B cell (primary cell): Measurements from ENCODE around the gene POLR1C. TPM values are rescaled to one million over a fixed set of nuclear protein-coding genes. Genes with fewer than 3 reads are reported as not detected.
"Not testable (repeated sequence)": the region's sequence is repeated elsewhere in the genome, so short reads cannot be mapped to it uniquely, and the experiment has no call there.

Experiments
- ATAC-seq: fragments of 200-7000 bp; cut with Tn5 transposase; one replicate; pipeline ENCODE4 v1.10.0; 2021; ENCODE audit warnings: low read depth, mild to moderate bottlenecking, moderate number of reproducible peaks, moderate library complexity
- CTCF ChIA-PET: fragments of 350-600 bp; sonication (Branson Sonifier 250); formaldehyde crosslinking; loops from one replicate; lab custom pipeline; 2021; ENCODE audit warnings: antibody characterized with exemption, inconsistent platforms; lab: Charles Lee
- POLR2A ChIA-PET: fragments of 350-600 bp; sonication (Branson Sonifier 250); formaldehyde crosslinking; loops from one replicate; lab custom pipeline; 2021; ENCODE audit warnings: antibody characterized with exemption; lab: Charles Lee
- DNase-seq: peaks from one replicate; pipeline ENCODE4 v3.0.0; 2013
- H2AFZ ChIP-seq: 2 replicates; pipeline ENCODE4 v1.6.1; 2012; ENCODE audit warnings: mild to moderate bottlenecking, low read depth, low read length; ENCODE audit not compliant: insufficient read depth, poor library complexity, severe bottlenecking
- H3K27ac ChIP-seq, 2 donors: 1 replicate in 1 of 2; 2 replicates in 1 of 2; pipeline ENCODE4 v1.5.1; 2012 to 2013; ENCODE audit warnings: low read length in 2 of 2, mild to moderate bottlenecking in 2 of 2, moderate library complexity in 1 of 2
- H3K27me3 ChIP-seq, 4 experiments: fragments of 200-600 bp in 1 of 4; sonication (generic) in 1 of 4; replicated peaks in 1 of 4; 1 replicate in 2 of 4; 2 replicates in 2 of 4; pipeline versions ENCODE4 v1.6.1 to v1.7.0; 2013 to 2016; ENCODE audit warnings: low read length in 3 of 4, mild to moderate bottlenecking in 2 of 4, mixed read lengths in 1 of 4, moderate library complexity in 1 of 4; ENCODE audit not compliant: insufficient read depth in 4 of 4, control insufficient read depth in 3 of 4; ENCODE audit errors: control extremely low read depth in 1 of 4
- H3K36me3 ChIP-seq, 2 experiments: replicated peaks in 1 of 2; 1 replicate in 1 of 2; 2 replicates in 1 of 2; pipeline versions ENCODE4 v1.6.1 to v1.7.1; 2013; ENCODE audit warnings: low read length in 1 of 2; ENCODE audit not compliant: insufficient read depth in 2 of 2, control insufficient read depth in 1 of 2; ENCODE audit errors: control extremely low read depth in 1 of 2, extremely low read depth in 1 of 2
- H3K4me1 ChIP-seq, 2 donors: fragments of 200-600 bp in 1 of 2; sonication (generic) in 1 of 2; 1 replicate in 1 of 2; 2 replicates in 1 of 2; pipeline versions ENCODE4 v1.5.1 to v1.6.1; 2013 to 2017; ENCODE audit warnings: low read length in 2 of 2; ENCODE audit not compliant: control insufficient read depth in 2 of 2, insufficient read depth in 2 of 2
- H3K4me2 ChIP-seq: replicated peaks from 2 replicates; pipeline ENCODE3; 2012; ENCODE audit warnings: mild to moderate bottlenecking, low read depth, low read length; ENCODE audit not compliant: poor library complexity, severe bottlenecking
- H3K4me3 ChIP-seq, 5 experiments: fragments of 200-600 bp in 1 of 5; sonication (generic) in 1 of 5; 1 replicate in 3 of 5; 2 replicates in 2 of 5; pipeline versions ENCODE4 v1.5.1 to v1.7.0; 2011 to 2016; ENCODE audit warnings: low read length in 4 of 5, mild to moderate bottlenecking in 4 of 5, low read depth in 2 of 5, control low read depth in 1 of 5, moderate library complexity in 1 of 5; ENCODE audit not compliant: insufficient read depth in 1 of 5; ENCODE audit errors: control extremely low read depth in 1 of 5, extremely low read depth in 1 of 5
- H3K79me2 ChIP-seq: fragments of 200-600 bp; sonication (generic); one replicate; pipeline ENCODE4 v1.6.0; 2016; ENCODE audit warnings: low read length; ENCODE audit not compliant: control insufficient read depth, insufficient read depth
- H3K9ac ChIP-seq: fragments of 200-600 bp; sonication (generic); 2 replicates; pipeline ENCODE4 v1.6.1; 2017; ENCODE audit warnings: mild to moderate bottlenecking, low read length, moderate library complexity
- H3K9me3 ChIP-seq, 3 donors: one replicate each; pipeline versions ENCODE4 v1.6.1 to v1.7.1; 2013; ENCODE audit warnings: low read length in 2 of 3; ENCODE audit not compliant: control insufficient read depth in 2 of 3, insufficient read depth in 1 of 3; ENCODE audit errors: control extremely low read depth in 1 of 3
- H4K20me1 ChIP-seq: 2 replicates; pipeline ENCODE4 v1.6.0; 2012; ENCODE audit warnings: mild to moderate bottlenecking, low read length; ENCODE audit not compliant: insufficient read depth, control insufficient read depth, poor library complexity, severe bottlenecking
- H3K27ac Mint-ChIP-seq: one replicate; pipeline ENCODE4 v1.8.0; 2021; ENCODE audit warnings: mixed read lengths
- H3K27me3 Mint-ChIP-seq: one replicate; pipeline ENCODE4 v1.8.0; 2021; ENCODE audit warnings: mixed read lengths
- H3K4me1 Mint-ChIP-seq: one replicate; pipeline ENCODE4 v1.8.0; 2021; ENCODE audit warnings: mixed read lengths
- H3K4me3 Mint-ChIP-seq: one replicate; pipeline ENCODE4 v1.8.0; 2021; ENCODE audit warnings: mixed read lengths
- H3K9me3 Mint-ChIP-seq: one replicate; pipeline ENCODE4 v1.8.0; 2022; ENCODE audit warnings: mixed read lengths; ENCODE audit not compliant: insufficient read depth
- CTCF ChIP-seq: fragments of 200-600 bp; IDR thresholded peaks from one replicate; pipeline ENCODE4 v1.8.0; 2022; ENCODE audit warnings: antibody characterized with exemption, mild to moderate bottlenecking
- WGBS: methylation state at CpG from one replicate; pipeline ENCODE4 v1.1.5; 2013; ENCODE audit warnings: missing lambda C conversion rate; ENCODE audit not compliant: insufficient coverage; 5-methylcytosine and 5-hydroxymethylcytosine counted together
- intact Hi-C: fragments of 100-400 bp; cut with micrococcal nuclease; formaldehyde crosslinking; loops from one replicate; pipeline ENCODE4 v1.10.0; 2022
- polyA minus RNA-seq: library from RNA; depleted of rRNA, polyadenylated mRNA; stranded (reverse); fragments of >200 nt; gene quantifications from 2 replicates; pipeline ENCODE4 v1.2.3, GENCODE V29; 2012
- polyA plus RNA-seq: library from polyadenylated mRNA; depleted of rRNA; stranded (reverse); fragments of >200 nt; gene quantifications from 2 replicates; pipeline ENCODE4 v1.2.3, GENCODE V29; 2012
- total RNA-seq, 2 donors: library from RNA; stranded (reverse); fragments of 120-200 nt in 1 of 2; gene quantifications; 1 replicate in 1 of 2; 2 replicates in 1 of 2; pipeline versions ENCODE4 v1.2.3 to v1.2.4, GENCODE V29; 2013 to 2022

The POLR1C gene
- total RNA-seq, result 42.0 and 43.3 TPM in 2 replicates
- 23.0 TPM for total RNA-seq (2013)
- 21.4 and 26.9 TPM in 2 replicates for polyA plus RNA-seq
- 13.7 and 19.7 TPM in 2 replicates for polyA minus RNA-seq

- peaks cover 4 to 62% of the 10 kb centered on the region in 2 experiments for H3K36me3 ChIP-seq
Measured at GRCh38 chr6:43516697-43517504, at the start of gene POLR1C, which contains the start of gene YIPF3. Gene POLR1C, plus strand, starts transcription at chr6:43517089. Its CDS starts 21 bp downstream, at chr6:43517110. Gene YIPF3, minus strand, starts transcription at chr6:43516926. Its CDS starts 119 bp downstream, at chr6:43516807.

GRCh38 chr6:43467265-43467664 lies 49.6 kb upstream of the POLR1C start:
- 75% methylated on average over 2 of the region's 5 CpGs for WGBS
- CTCF ChIA-PET, ATAC-seq: not testable (repeated sequence)

More at GRCh38 chr6:43516697-43517504, at the start of gene POLR1C, which contains the start of gene YIPF3:
- TF ChIP-seq CTCF, result no peak
- Histone ChIP-seq H3K4me3 (peak within 1 kb of the TSS; percentile 78 to 98 (median 91)), H2AFZ (peak within 1 kb of the TSS; percentile 90), H3K9ac (peak within 1 kb of the TSS; percentile 97), H3K4me1 (peaks cover 28 to 36% of the 10 kb centered on the region in 2 donors), H3K27ac (peak within 1 kb of the TSS; percentile 65 to 91), H3K27me3 (no peaks in the 10 kb centered on the region), H3K9me3 (no peaks in the 10 kb centered on the region), H4K20me1 (peaks cover 23% of the 10 kb centered on the region), H3K4me2 (peak within 1 kb of the TSS; percentile 94), H3K79me2 (peaks cover 49% of the 10 kb centered on the region)
- H3K4me1 Mint-ChIP-seq, result peaks cover 27% of the 10 kb centered on the region
- under 1% methylated on average over 57 of the region's 57 CpGs for WGBS
- peak; percentile 96 for ATAC-seq
- ChIA-PET CTCF (interaction anchor here (0.9 to 3.9 kb wide), 3 partner anchors 10 to 253 kb away, joined by 3 to 32 read pairs (median 3); no protein-coding TSS in a partner anchor), POLR2A (interaction anchor here (0.6 to 1.3 kb wide), 3 partner anchors 90 to 1782 kb away, joined by 3 to 6 read pairs (median 5); partner anchors contain the start of genes ABCC10 and GTPBP2)
- H3K27me3 Mint-ChIP-seq, result no peaks in the 10 kb centered on the region
- H3K4me3 Mint-ChIP-seq, result no peak within 1 kb of the TSS
- intact Hi-C loops, result loop anchor here (1.0 to 10.0 kb wide), 7 partner anchors 40 to 592 kb away; partner anchors contain the start of genes ABCC10, CNPY3, GTPBP2 and POLH
- peak; percentile 97 for DNase-seq
- no peaks in the 10 kb centered on the region for H3K9me3 Mint-ChIP-seq
- no peak within 1 kb of the TSS for H3K27ac Mint-ChIP-seq

More at GRCh38 chr6:43467265-43467664, 49.6 kb upstream of the POLR1C start:
- H3K79me2 ChIP-seq, H3K36me3 ChIP-seq, H3K4me2 ChIP-seq, H2AFZ ChIP-seq, DNase-seq, H3K4me1 ChIP-seq, H3K9me3 Mint-ChIP-seq, H3K9me3 ChIP-seq, H3K27ac Mint-ChIP-seq, H3K4me3 Mint-ChIP-seq, POLR2A ChIA-PET, H4K20me1 ChIP-seq, H3K4me3 ChIP-seq, intact Hi-C loops, H3K9ac ChIP-seq, H3K4me1 Mint-ChIP-seq, H3K27ac ChIP-seq: not testable (repeated sequence)
- peaks cover 40% of the 10 kb centered on the region for H3K27me3 Mint-ChIP-seq
- H3K27me3 ChIP-seq, result peaks cover 0 to 42% (median 10%) of the 10 kb centered on the region in 4 experiments
